ENCODE data around the gene MAP4K5. TPM values are rescaled to one million over a fixed set of nuclear protein-coding genes. Genes with fewer than 3 reads are reported as not detected.

MAP4K5 gene
- total and polyA plus RNA-seq, 4 donors: 7.7 to 47.1 (median 19.3) TPM

DNA sequence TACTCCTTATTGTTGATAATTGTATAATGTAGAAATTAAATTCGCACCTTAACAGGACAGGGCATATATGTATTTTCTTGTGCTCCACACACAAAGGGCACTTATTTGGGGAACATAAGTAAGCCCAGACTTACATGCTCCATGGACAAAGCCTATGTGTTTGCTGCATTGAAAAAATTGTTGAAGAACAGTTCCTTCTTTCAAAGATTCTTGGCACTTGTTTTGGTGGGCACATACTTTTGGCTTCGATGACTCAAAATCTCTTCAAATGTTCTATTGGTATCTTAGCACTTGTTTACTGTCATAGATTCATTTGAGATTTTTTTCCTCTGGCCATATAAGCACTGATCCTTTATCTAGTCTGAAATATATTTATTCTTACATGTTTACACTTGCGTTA lies 1.4 kb upstream of the MAP4K5 start:
- H3K9me3 ChIP-seq (ENCODE audit: control insufficient read depth in 4 of 4, low read length in 3 of 4): no peaks in the 10 kb centered on the region
- DNase-seq (ENCODE audit: low spot score): no peak
- TF ChIP-seq TAF1 (conservative IDR thresholded peaks at IDR 0.05) (no peak), JUND (IDR thresholded peaks at IDR 0.05) (no peak), CTCF (IDR thresholded peaks at IDR 0.05; ENCODE audit: low read depth, low read length, missing input control) (no peak), HNF4A (conservative IDR thresholded peaks at IDR 0.05) (no peak), NR2F2 (IDR thresholded peaks at IDR 0.05) (no peak), FOXA1 (IDR thresholded peaks at IDR 0.05) (no peak), EGR1 (IDR thresholded peaks at IDR 0.05; ENCODE audit: low read depth in 2 of 2) (no peak), HNF4G (IDR thresholded peaks at IDR 0.05) (no peak), RXRA (IDR thresholded peaks at IDR 0.05) (no peak), FOXA2 (IDR thresholded peaks at IDR 0.05) (no peak), YY1 (IDR thresholded peaks at IDR 0.05) (no peak), GABPA (IDR thresholded peaks at IDR 0.05 in 1 of 2, conservative IDR thresholded peaks at IDR 0.05 in 1 of 2) (no peak), ZBTB33 (IDR thresholded peaks at IDR 0.05) (no peak), RAD21 (IDR thresholded peaks at IDR 0.05) (no peak), SP1 (IDR thresholded peaks at IDR 0.05) (no peak)
- TF ChIP-seq, protein P1, sequence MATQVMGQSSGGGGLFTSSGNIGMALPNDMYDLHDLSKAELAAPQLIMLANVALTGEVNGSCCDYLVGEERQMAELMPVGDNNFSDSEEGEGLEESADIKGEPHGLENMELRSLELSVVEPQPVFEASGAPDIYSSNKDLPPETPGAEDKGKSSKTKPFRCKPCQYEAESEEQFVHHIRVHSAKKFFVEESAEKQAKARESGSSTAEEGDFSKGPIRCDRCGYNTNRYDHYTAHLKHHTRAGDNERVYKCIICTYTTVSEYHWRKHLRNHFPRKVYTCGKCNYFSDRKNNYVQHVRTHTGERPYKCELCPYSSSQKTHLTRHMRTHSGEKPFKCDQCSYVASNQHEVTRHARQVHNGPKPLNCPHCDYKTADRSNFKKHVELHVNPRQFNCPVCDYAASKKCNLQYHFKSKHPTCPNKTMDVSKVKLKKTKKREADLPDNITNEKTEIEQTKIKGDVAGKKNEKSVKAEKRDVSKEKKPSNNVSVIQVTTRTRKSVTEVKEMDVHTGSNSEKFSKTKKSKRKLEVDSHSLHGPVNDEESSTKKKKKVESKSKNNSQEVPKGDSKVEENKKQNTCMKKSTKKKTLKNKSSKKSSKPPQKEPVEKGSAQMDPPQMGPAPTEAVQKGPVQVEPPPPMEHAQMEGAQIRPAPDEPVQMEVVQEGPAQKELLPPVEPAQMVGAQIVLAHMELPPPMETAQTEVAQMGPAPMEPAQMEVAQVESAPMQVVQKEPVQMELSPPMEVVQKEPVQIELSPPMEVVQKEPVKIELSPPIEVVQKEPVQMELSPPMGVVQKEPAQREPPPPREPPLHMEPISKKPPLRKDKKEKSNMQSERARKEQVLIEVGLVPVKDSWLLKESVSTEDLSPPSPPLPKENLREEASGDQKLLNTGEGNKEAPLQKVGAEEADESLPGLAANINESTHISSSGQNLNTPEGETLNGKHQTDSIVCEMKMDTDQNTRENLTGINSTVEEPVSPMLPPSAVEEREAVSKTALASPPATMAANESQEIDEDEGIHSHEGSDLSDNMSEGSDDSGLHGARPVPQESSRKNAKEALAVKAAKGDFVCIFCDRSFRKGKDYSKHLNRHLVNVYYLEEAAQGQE (IDR thresholded peaks at IDR 0.05): no peak
- TF ChIP-seq, protein P2, sequence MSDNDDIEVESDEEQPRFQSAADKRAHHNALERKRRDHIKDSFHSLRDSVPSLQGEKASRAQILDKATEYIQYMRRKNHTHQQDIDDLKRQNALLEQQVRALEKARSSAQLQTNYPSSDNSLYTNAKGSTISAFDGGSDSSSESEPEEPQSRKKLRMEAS (IDR thresholded peaks at IDR 0.05): no peak
- TF ChIP-seq, protein P3, sequence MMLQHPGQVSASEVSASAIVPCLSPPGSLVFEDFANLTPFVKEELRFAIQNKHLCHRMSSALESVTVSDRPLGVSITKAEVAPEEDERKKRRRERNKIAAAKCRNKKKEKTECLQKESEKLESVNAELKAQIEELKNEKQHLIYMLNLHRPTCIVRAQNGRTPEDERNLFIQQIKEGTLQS (IDR thresholded peaks at IDR 0.05): no peak
- no peaks in the 10 kb centered on the region for H3K27me3 ChIP-seq (ENCODE audit: control insufficient read depth in 4 of 4, insufficient read depth in 4 of 4, low read length in 3 of 4)
- 86% methylated on average over 3 of the region's 3 CpGs for WGBS
- peaks cover 3 to 25% (median 13%) of the 10 kb centered on the region in 4 donors for H3K4me1 ChIP-seq (ENCODE audit: control insufficient read depth in 4 of 4, insufficient read depth in 4 of 4, low read length in 3 of 4)
- peaks cover 0 to 2% (median 0%) of the 10 kb centered on the region in 4 donors for H3K36me3 ChIP-seq (ENCODE audit: control insufficient read depth in 4 of 4, insufficient read depth in 3 of 4, low read depth in 1 of 4, low read length in 3 of 4)
- H3K9ac ChIP-seq (ENCODE audit: low read depth in 1 of 2, low read length in 2 of 2): no peak overlapping the region
- H3K27ac ChIP-seq (ENCODE audit: low read depth in 1 of 2, low read length in 2 of 2): no peak overlapping the region
- H3K4me3 ChIP-seq (ENCODE audit: low read depth in 1 of 3, low read length in 3 of 3): no peak overlapping the region

All from liver (tissue), 9 donors.